GM21381 (cell line): ENCODE data around the gene PCCA.

Source experiments
- ATAC-seq: cut with Tn5 transposase; IDR thresholded peaks from one replicate; pipeline ENCODE4 v1.9.1; 2021; ENCODE audit warnings: mild to moderate bottlenecking, moderate library complexity; ENCODE audit not compliant: unreplicated experiment

Gene PCCA

GRCh38 chr13:100458673-100459072, 369.8 kb downstream of the PCCA start:
- ATAC-seq: no peak

DNA sequence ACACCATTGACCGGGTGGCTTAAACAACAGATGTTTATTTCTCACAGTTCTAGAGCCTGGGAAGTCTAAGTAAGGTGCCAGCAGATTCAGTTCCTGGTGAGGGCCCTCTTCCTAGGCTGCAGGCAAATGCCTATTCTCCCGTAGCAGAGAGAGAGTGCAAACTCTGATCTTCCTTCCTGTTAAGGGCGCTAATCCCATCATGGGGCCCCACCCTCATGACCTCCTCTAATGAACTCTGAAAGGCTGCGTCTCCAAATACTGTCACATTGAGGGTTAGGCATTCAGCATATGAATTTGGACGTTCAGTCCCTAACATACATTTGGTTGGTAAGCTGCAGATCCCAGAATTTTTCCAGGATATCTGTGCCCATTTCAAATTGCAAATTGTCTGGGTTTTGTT, 370.9 kb downstream of the PCCA start:
- ATAC-seq: no peak

DNA sequence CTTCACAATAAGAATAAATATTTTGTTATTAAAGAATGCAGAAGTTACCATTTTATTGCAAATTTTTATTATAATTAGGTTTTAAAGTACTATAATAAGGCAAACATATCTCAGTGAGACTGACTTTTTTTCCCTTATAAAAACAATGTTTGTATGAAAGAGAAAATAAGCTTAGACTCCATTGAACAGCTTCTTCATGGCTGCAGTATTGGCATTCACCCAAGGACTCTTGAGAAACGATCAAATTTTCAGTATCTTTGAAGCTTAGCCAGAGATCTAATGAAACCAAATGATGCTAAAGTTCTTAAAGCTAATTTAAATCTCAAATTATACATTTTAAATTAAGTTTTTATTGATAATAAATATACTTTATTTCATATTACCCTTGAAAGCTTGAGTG, 371.4 kb downstream of the PCCA start:
- ATAC-seq: no peak

GRCh38 chr13:100460791-100461190, 371.9 kb downstream of the PCCA start:
- no peak for ATAC-seq

DNA sequence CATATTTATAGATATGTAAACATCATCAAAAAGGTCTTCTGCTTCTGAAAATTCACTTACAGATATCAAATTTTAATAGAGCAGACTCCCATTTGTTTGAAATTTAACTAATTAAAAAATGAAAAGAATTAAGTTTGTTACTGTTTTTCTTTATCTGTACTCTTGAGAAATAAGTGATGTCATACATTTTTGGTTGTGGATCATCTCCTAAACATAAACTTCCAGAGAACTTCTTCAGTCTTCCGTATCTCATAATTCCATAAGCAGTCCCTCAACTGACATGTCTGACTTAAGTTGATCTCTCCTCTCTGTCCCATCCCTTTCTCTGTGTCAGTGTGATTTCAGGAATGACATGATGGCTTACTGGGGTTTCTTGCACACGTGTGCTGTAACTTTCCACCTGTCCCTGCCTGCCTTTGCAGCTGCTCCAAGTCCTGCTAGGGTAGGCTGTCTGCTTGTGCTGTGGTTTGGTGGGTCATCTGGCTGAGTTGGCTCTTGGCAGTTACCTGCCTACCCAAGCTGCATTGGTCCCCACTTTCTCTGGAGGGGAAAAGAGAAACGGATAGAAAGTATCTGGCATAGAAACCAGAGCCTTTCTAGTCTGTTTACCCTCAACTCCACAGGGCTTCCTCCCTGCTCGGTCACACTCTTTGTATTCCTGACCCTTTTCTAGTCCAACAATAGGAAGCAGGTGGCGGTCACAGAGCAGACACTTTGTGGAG, 372.6 kb downstream of the PCCA start:
- no peak for ATAC-seq

GRCh38 chr13:100464006-100464405, 375.1 kb downstream of the PCCA start:
- no peak for ATAC-seq

GRCh38 chr13:100465558-100465957, 376.7 kb downstream of the PCCA start:
- no peak for ATAC-seq

- no peak for ATAC-seq
Observed at GRCh38 chr13:100470866-100471505, 382.1 kb downstream of the PCCA start.

DNA sequence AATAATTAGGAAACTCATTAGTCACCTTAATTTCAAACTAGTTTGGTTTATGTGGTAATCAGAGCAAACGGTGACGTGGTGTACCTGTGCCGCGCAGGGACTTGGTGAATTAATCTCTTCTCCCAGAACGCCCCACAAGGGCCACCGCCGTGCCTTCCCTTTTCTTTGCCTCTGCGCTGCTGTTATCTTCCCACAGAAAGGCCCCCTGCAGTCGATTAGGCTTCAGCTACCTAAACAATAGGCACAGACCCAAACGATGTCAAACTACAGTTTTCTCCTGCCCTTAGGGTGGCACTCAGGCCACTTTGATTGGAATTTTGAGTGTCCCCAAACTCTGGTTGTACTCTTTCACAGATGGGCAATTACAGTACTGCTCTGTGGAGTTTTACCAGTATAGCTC, 384.2 kb downstream of the PCCA start:
- no peak for ATAC-seq

DNA sequence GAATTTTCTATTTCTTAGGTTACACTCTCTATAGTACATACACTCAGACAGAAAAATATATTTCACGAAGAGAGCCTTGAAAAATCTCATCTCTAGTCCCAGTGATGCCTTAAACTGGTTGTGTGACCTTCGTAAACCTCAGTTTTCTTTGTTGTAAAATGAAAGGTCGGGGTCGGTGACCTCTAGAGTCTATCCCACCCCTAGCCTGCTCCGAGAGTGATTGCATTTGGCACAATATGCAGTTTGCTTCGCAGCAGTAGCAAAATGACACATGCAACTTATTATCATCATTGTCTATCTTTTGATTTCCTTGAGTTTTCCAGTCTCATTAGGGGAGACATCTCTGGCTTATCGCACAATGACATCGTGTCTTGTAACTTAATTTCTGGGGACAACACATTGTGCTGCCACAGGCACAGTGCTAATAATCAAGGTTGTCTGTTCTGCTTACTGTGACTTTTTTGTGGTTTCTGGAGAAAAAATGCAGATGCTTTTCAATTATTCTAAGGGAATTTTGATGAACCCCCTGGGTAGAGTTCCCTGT, 384.7 kb downstream of the PCCA start:
- no peak for ATAC-seq

GRCh38 chr13:100476963-100477362, 388.1 kb downstream of the PCCA start:
- ATAC-seq: no peak

- ATAC-seq: no peak
Observed at GRCh38 chr13:100478107-100478809, 389.4 kb downstream of the PCCA start.

- ATAC-seq: no peak
Observed at GRCh38 chr13:100480676-100481075, 391.8 kb downstream of the PCCA start.

DNA sequence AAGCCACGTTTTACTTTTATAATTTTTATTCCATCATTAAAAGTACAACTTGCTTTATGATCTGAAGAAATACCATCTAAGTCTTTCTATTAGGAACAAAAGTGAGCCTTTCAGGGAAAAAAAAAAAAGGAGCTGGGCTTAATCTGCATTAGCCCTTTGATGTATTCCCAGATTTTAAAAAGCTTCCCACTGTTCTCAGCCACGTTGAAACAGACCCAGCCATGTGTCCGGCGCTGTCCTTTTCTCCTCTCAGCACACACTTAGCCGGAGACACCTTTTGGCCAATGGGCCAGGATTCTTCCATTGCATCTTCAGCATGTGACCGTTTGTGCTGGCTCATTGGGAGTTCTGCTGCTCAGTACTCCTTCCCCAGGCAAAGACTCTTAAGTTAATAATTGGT, 394.2 kb downstream of the PCCA start:
- ATAC-seq: no peak

GRCh38 chr13:100483841-100484381, 395.0 kb downstream of the PCCA start:
- ATAC-seq: no peak

- no peak for ATAC-seq
Observed at GRCh38 chr13:100484702-100485101, 395.8 kb downstream of the PCCA start.

- ATAC-seq: no peak
Observed at GRCh38 chr13:100485265-100485664, 396.4 kb downstream of the PCCA start.

DNA sequence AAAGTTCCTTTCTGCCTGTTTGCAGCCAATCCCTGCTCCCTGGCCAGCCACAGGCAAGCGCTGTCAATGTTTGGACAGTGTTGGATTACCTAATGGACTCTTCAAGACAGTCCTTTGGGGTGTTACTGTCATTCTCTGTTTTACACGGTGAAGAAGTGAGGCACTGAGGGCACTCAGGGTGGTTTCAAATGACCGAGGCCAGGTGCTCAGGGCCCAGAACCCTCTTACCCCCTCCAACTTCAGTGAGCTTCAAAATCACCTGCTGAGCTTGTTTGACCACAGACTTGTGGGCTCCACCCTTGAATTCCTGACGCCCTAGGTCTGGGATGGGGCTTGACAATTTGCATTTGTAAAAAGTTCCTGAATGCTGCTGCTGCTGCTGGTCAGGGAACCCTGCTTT, 401.8 kb downstream of the PCCA start:
- ATAC-seq: no peak

DNA sequence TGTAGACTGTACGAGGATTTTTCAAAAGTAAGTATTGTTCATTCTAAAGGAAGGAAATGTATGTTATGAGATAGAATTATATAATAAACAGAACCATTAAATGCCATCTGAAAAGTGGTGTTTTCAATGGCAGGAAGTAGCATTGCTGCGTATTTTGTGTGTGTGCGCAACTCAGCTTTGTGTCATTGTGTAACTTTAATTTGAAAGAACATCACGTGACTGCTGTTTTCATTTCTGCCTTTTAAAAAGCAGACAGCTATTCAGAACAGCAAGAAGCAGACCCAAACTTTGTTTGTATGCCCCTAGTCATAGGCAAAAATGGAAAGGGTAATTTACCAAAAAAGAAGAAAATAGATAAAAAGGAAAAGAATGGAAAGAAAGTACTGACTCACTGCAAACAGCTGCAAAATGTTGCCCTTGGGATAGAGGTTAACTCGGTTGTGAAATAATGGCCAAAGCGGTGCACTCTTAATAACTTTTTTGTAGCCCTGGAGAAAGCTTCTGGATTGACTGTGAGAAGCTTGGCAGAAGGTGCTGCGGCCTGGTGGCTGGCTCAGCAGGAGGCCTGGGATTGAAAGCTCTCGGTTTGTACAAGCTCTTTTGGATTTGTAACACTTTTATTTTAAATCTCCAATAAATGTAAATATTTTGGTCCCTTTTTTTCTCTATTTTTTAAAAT, 402.4 kb downstream of the PCCA start:
- ATAC-seq: no peak

GRCh38 chr13:100493418-100493817, 404.5 kb downstream of the PCCA start:
- no peak for ATAC-seq

DNA sequence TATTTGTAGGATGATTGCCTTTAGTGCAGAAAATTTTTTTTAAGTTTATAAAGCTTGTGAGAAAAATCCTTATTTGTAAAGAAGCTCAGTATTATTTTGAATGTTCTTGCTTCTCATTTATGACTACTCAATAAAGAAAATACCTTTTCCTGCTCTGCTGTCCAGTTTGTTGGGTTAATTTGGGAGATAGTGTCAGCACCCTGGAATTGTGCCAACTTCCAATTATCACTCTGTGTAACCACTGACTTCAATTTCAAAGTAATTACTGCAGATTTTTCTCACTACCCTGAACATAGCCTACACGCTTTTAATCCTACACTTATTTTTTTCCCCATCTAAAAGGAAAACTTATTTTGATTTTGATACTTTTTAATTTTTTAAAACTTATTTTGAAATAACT, 406.6 kb downstream of the PCCA start:
- no peak for ATAC-seq
